ENCODE results near the gene CACNA2D1.
A peak's percentile ranks its signal among the peaks of the same experiment; 100 is the strongest.

DNA sequence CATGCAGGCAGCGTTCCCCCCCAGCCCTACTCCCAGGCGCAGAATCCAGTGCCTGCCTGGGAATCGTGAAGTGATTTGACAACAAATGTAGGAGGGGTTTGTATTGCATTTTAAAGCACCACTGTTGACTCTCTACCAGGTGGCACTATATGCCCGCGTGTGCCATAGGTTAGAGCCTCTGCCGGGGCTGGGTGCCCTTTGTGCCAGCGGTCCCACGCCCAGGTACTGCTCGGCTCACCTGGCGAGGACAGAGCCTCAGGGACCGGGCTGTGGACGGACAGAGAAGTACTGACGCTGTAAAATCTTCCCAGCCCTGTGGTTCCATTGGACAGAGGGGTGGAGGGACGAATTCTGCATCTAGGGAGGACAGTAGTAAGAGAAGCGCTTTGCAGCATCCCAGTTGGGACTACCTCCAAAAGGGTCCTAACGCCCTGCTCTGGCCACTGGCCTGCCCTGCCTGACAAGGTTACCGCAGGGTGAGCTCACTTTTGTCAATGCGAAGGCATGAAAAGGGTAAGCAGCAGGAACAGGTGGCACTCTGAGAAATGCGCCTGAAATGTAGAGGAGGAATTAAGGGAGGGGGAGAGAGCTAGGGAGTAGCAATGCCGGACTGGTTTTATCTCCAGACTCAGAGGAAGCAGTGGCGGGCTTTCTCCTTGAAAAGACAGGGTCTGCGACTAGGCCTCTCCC lies 788 bp upstream of the CACNA2D1 start:
- TF ChIP-seq TAF1 (IDR thresholded peaks at IDR 0.05; ENCODE audit: low read depth) (no peak), EP300 (IDR thresholded peaks at IDR 0.05; ENCODE audit: borderline replicate concordance) (no peak), YY1 (IDR thresholded peaks at IDR 0.05; ENCODE audit: low read depth) (no peak), FOXM1 (IDR thresholded peaks at IDR 0.05; ENCODE audit: borderline replicate concordance, low read depth) (no peak), TEAD4 (IDR thresholded peaks at IDR 0.05) (no peak), NFIC (IDR thresholded peaks at IDR 0.05) (no peak), RAD21 (IDR thresholded peaks at IDR 0.05; ENCODE audit: low read depth) (peak; percentile 46; the same call in 1 of the 2 replicates), EGR1 (IDR thresholded peaks at IDR 0.05) (no peak), CREB1 (IDR thresholded peaks at IDR 0.05; ENCODE audit: low read depth) (no peak), ZBTB7A (IDR thresholded peaks at IDR 0.05; ENCODE audit: low read depth) (no peak)
- TF ChIP-seq, protein P1, sequence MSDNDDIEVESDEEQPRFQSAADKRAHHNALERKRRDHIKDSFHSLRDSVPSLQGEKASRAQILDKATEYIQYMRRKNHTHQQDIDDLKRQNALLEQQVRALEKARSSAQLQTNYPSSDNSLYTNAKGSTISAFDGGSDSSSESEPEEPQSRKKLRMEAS (IDR thresholded peaks at IDR 0.05): no peak
- TF ChIP-seq, protein P2, sequence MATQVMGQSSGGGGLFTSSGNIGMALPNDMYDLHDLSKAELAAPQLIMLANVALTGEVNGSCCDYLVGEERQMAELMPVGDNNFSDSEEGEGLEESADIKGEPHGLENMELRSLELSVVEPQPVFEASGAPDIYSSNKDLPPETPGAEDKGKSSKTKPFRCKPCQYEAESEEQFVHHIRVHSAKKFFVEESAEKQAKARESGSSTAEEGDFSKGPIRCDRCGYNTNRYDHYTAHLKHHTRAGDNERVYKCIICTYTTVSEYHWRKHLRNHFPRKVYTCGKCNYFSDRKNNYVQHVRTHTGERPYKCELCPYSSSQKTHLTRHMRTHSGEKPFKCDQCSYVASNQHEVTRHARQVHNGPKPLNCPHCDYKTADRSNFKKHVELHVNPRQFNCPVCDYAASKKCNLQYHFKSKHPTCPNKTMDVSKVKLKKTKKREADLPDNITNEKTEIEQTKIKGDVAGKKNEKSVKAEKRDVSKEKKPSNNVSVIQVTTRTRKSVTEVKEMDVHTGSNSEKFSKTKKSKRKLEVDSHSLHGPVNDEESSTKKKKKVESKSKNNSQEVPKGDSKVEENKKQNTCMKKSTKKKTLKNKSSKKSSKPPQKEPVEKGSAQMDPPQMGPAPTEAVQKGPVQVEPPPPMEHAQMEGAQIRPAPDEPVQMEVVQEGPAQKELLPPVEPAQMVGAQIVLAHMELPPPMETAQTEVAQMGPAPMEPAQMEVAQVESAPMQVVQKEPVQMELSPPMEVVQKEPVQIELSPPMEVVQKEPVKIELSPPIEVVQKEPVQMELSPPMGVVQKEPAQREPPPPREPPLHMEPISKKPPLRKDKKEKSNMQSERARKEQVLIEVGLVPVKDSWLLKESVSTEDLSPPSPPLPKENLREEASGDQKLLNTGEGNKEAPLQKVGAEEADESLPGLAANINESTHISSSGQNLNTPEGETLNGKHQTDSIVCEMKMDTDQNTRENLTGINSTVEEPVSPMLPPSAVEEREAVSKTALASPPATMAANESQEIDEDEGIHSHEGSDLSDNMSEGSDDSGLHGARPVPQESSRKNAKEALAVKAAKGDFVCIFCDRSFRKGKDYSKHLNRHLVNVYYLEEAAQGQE (IDR thresholded peaks at IDR 0.05; ENCODE audit: low read depth): no peak

Measured in Ishikawa (cell line).